GM20000 (cell line): Measurements from ENCODE around the gene PCDH1.

Source experiments
- DNase-seq: peaks from one replicate; pipeline ENCODE4 v3.0.0; 2012; ENCODE audit warnings: low spot score
- TF ChIP-seq, protein P1 (sequence below): IDR thresholded peaks from 2 replicates; pipeline ENCODE4 v1.5.1; 2012; ENCODE audit warnings: mild to moderate bottlenecking, control low read depth; ENCODE audit errors: extremely low read depth, missing control alignments

PCDH1 gene

DNA sequence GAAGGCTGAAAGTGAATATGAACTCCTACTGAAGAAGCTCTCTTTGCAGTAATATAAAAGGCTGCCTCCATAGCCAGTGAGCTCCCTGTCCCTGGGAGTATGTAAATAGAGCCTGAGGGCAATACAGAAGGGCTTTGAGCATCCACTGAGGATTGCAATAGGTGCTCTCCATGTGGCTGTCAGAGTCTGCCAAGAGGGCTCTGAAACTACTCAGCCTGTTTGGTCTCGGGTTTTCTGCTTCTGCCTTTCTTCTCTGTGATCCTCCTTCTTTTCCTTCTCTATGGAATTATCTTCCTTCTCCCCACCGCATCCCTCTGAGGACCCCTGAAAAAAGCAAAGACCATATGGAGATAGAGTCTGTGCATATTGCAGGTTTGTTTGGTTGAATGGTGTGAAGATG lies 69.4 kb downstream of the PCDH1 start:
- TF ChIP-seq, protein P1, sequence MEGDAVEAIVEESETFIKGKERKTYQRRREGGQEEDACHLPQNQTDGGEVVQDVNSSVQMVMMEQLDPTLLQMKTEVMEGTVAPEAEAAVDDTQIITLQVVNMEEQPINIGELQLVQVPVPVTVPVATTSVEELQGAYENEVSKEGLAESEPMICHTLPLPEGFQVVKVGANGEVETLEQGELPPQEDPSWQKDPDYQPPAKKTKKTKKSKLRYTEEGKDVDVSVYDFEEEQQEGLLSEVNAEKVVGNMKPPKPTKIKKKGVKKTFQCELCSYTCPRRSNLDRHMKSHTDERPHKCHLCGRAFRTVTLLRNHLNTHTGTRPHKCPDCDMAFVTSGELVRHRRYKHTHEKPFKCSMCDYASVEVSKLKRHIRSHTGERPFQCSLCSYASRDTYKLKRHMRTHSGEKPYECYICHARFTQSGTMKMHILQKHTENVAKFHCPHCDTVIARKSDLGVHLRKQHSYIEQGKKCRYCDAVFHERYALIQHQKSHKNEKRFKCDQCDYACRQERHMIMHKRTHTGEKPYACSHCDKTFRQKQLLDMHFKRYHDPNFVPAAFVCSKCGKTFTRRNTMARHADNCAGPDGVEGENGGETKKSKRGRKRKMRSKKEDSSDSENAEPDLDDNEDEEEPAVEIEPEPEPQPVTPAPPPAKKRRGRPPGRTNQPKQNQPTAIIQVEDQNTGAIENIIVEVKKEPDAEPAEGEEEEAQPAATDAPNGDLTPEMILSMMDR, result no peak
- DNase-seq, result no peak

DNA sequence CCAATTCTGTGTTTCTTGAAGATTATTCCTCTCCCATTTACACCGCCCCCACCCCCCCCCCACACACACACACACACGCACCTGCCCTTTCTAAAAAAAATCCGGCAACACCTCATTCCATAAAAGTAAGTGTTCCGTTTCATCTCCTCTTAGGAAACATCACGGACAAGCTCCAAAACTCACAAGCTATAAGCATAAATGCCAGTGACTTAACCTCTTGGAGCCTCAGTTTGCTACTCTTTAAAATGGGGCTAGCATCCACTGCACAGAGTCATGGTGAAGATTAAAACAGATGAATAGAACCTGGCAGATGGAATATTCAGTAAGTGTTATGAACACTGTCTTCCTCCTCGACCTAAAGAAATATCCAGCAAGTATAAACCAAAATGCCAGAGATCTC lies 70.5 kb downstream of the PCDH1 start:
- no peak for DNase-seq
- TF ChIP-seq, protein P1, result no peak

DNA sequence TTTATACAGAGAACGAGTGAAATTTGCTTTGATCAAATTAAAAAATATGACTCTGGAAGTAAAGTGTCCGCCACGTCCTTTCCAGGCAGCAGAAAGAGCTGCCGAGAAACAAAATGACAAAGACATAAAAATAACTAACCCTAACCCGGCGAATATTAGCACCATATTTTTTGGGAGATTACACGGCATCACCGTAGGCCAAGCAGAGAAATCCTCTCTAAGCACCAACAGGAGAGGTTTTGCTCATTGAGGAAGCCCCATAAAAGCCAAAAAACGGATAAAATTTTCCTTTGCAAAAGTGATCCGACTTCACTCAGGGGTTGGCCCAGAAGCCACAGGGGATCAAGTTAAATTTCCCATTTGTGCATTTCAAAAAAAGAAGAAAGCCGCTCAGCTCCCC lies 70.9 kb downstream of the PCDH1 start:
- TF ChIP-seq, protein P1, result no peak
- DNase-seq, result no peak

DNA sequence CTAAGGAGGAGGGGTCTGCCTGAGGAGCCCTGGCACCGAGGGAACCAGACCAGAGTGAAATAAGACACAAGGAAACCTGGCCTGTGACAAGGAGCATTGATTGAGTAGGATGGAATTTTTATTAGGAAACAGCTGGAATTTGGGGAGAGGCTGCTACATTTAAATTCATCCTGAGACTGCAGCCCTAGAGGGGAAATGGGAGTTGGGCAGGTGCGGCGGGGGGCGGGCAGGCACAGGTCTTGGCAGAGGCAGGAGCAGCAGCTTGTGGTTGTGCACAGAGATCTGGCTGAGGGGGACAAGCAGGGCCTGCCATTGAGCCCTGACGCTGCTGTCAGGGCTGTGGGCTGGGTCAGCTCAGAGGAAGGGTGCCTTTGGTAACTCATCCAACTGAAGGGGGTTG lies 71.6 kb downstream of the PCDH1 start:
- TF ChIP-seq, protein P1, result no peak
- DNase-seq, result no peak

DNA sequence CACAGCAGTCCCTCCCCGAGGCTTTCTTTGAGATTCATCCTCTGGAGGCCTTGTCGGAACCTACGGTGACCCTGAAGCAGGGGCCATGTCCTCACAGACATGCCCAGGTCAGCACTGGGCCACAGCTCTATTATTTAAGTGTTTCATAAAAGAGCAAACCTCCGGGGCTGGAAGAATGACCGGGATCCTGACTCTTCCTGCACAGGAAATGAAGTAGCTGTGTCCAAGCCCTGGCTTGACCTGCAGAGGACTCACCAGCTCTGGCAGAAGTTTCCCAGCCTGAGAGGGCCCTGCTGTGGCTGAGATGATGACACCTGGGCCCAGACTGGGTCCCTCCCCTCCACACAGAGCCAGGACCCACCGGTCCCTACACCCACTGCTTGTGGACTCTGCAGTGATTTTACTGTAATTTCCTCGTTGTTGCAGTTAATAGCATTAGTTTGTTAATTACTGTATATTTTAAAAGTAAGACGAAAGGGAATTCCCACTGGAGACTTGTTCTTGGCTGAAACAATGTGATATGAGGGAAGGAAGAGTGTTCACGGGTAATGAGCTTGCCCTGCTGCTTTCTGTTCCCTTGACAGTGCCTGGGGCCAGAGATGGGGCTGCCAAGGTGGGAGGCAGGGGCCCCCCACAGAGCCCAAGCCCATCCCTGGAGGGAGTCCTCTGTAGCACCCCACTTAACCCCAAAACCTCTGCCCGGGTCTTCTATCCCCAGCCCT lies 72.2 kb downstream of the PCDH1 start:
- TF ChIP-seq, protein P1, result no peak
- DNase-seq, result no peak

DNA sequence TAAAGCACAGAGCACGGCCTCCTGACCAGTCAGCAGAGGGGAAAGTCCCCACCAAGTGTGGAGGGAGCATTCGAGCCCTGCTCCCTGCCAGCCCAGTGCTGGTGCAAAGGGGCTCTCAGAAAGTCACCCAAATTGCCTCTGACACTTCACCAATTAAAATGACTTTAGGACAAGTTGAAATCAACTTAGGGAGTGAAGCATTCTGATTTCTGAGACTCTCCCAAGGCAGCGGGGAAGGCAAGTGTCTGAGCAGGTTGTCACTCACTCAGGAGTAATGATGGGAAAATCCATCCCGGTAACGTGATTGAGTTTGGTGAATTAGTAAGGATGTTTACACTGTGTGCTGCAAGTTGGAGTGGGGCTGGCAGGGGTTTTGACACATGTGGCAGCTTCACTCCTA lies 73.7 kb downstream of the PCDH1 start:
- DNase-seq, result no peak
- TF ChIP-seq, protein P1, result no peak
